ENCODE data around the gene NUDT3. TPM values are rescaled to one million over a fixed set of nuclear protein-coding genes. Genes with fewer than 3 reads are reported as not detected.
A peak's percentile ranks its signal among the peaks of the same experiment; 100 is the strongest.

Gene NUDT3
- total and polyA plus RNA-seq, 4 experiments from 2014 or later, result 7.0 to 25.9 (median 18.0) TPM

GRCh38 chr6:34249469-34250261, 142.8 kb downstream of the NUDT3 start:
- Histone ChIP-seq H3K4me3 (ENCODE audit: low read length in 2 of 2) (peak overlapping the region; percentile 82 to 86), H3K27ac (ENCODE audit: low read depth, low read length) (peak overlapping the region; percentile 90), H3K36me3 (ENCODE audit: insufficient read depth, low read length) (no peaks in the 10 kb centered on the region), H3K27me3 (ENCODE audit: insufficient read depth, low read length) (no peaks in the 10 kb centered on the region), H3K4me1 (ENCODE audit: insufficient read depth, low read length) (peaks cover 32% of the 10 kb centered on the region), H3K9me3 (ENCODE audit: control insufficient read depth in 1 of 2, low read length in 2 of 2) (no peaks in the 10 kb centered on the region)
- H3K4me1 Mint-ChIP-seq, result peaks cover 16 to 36% (median 25%) of the 10 kb centered on the region in 4 donors
- ChIA-PET CTCF (ENCODE audit: partially characterized antibody) (interaction anchor here (0.6 to 4.9 kb wide), 30 partner anchors 10 to 890 kb away, joined by 3 to 70 read pairs (median 5); partner anchors contain the start of genes HMGA1, NUDT3 and RPS10), POLR2A (ENCODE audit: partially characterized antibody) (interaction anchor here (0.6 to 5.0 kb wide), 23 partner anchors 9 to 973 kb away, joined by 3 to 96 read pairs (median 5); partner anchors contain the start of genes B3GALT4, BLTP3A, HMGA1 and NUDT3)
- intact Hi-C loops (cut with micrococcal nuclease), result loop anchor here (1.0 to 5.0 kb wide), 12 partner anchors 13 to 891 kb away; partner anchors contain the start of genes HMGA1, NUDT3, RPS10 and SNRPC
- peak overlapping the region; percentile 89 to 97 (median 96) for H3K4me3 Mint-ChIP-seq
- no peak for DNase-seq
- H3K9me3 Mint-ChIP-seq, result no peaks in the 10 kb centered on the region
- H3K27me3 Mint-ChIP-seq, result no peaks in the 10 kb centered on the region
- peaks cover 0 to 16% of the 10 kb centered on the region in 2 donors for H3K36me3 Mint-ChIP-seq
- peak overlapping the region; percentile 87 to 99 (median 95) for H3K27ac Mint-ChIP-seq

DNA sequence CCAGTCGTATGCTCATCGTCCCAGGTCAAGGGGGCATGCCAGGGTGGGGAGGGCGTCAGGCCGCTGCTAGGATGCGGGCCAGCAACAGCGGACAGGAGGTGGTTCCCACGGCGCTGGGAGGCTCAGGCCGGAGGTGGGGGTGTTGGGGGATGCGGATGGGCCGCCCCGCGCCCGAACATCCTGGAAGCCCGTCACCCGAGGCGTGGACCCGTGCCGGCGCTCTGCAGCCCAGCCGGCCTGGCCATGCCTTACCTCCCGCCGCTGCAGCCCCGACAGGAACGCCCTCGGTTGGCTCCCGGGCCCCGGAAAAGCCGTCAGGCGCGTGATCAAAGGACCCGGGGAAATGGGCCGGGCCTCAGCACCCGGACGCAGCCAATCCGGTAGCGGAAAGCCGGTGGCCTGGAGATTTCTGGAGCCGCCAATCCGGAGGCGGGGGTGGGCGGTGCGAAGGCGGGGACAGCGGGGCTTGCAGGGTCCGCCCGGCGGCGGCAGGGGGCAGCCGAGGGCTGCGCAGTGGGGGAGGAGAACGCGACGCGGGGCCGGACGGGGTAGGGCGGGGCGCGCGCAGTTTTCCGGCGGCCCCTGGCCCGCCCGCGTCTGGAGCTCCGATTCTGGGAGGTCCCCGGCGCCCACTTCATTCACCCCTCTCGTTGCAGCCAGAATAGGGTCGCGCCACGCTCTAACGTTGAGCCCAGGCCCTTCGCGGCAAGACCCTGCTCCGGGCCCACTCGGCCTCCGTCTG, 143.6 kb downstream of the NUDT3 start, which contains the start of gene SMIM29:
Gene SMIM29, minus strand, starts transcription at position 280 of the 742 bp plus-strand sequence. CDS start 1,215 bp downstream, outside the sequence.
- Mint-ChIP-seq H3K4me1 (peaks cover 16 to 36% (median 25%) of the 10 kb centered on the region in 4 donors), H3K36me3 (peaks cover 0 to 21% of the 10 kb centered on the region in 2 donors), H3K27me3 (no peaks in the 10 kb centered on the region), H3K9me3 (no peaks in the 10 kb centered on the region), H3K4me3 (peak within 1 kb of the TSS; percentile 91 to 97 (median 96)), H3K27ac (peak within 1 kb of the TSS; percentile 91 to 99 (median 98))
- peak within 1 kb of the TSS; percentile 82 to 86 for H3K4me3 ChIP-seq (ENCODE audit: low read length in 2 of 2)
- intact Hi-C loops (cut with micrococcal nuclease), result loop anchor here (1.0 to 5.0 kb wide), 12 partner anchors 13 to 891 kb away; partner anchors contain the start of genes HMGA1, NUDT3, RPS10 and SNRPC
- H3K9me3 ChIP-seq (ENCODE audit: control insufficient read depth in 1 of 2, low read length in 2 of 2), result no peaks in the 10 kb centered on the region
- peak within 1 kb of the TSS; percentile 90 for H3K27ac ChIP-seq (ENCODE audit: low read depth, low read length)
- H3K4me1 ChIP-seq (ENCODE audit: insufficient read depth, low read length), result peaks cover 35% of the 10 kb centered on the region
- CTCF ChIA-PET (ENCODE audit: partially characterized antibody), result interaction anchor here (0.6 to 4.9 kb wide), 28 partner anchors 9 to 891 kb away, joined by 3 to 70 read pairs (median 6); partner anchors contain the start of genes HMGA1, NUDT3 and RPS10
- H3K36me3 ChIP-seq (ENCODE audit: insufficient read depth, low read length), result peaks cover 5% of the 10 kb centered on the region
- POLR2A ChIA-PET (ENCODE audit: partially characterized antibody), result interaction anchor here (0.6 to 5.0 kb wide), 25 partner anchors 9 to 972 kb away, joined by 3 to 96 read pairs (median 5); partner anchors contain the start of genes B3GALT4, BLTP3A, HMGA1 and NUDT3
- peak; percentile 96 to 98 (median 97) for DNase-seq
- no peaks in the 10 kb centered on the region for H3K27me3 ChIP-seq (ENCODE audit: insufficient read depth, low read length)

DNA sequence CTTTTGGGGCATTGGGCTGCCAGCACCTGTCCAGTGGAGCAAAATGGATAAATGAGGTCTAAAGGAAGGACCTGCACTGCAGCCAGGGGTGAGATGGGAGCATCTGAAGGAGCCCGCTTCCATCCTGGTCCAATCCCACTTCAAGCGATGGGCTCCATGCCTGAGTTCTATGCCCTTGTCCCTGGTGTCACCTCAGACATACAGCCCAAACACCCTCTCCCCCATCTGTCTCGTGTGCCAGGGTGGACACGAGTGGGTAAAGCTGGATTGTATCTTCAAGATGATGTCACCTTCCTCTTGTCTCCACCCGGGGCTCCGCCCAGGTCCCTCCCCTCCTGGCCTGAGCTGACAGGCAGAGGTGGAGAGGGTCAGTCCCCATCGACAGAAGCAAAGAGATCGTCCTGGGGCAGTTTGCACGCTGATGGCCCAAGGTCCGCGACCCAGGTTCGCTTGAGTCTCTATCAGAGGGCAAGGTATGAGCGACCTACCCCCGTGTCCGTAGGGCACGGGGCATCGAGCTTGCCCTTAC, 144.2 kb downstream of the NUDT3 start:
- Mint-ChIP-seq H3K36me3 (peaks cover 0 to 27% of the 10 kb centered on the region in 2 donors), H3K9me3 (no peaks in the 10 kb centered on the region), H3K27me3 (no peaks in the 10 kb centered on the region), H3K4me3 (peak overlapping the region; percentile 91 to 97 (median 96)), H3K27ac (peak overlapping the region; percentile 91 to 99 (median 98)), H3K4me1 (peaks cover 20 to 41% (median 30%) of the 10 kb centered on the region in 4 donors)
- ChIA-PET CTCF (ENCODE audit: partially characterized antibody) (interaction anchor here (1.0 to 4.9 kb wide), 8 partner anchors 12 to 182 kb away, joined by 3 to 39 read pairs (median 14); partner anchors contain the start of genes HMGA1 and NUDT3), POLR2A (ENCODE audit: partially characterized antibody) (interaction anchor here (0.7 to 5.0 kb wide), 13 partner anchors 9 to 971 kb away, joined by 3 to 96 read pairs (median 12); partner anchors contain the start of genes B3GALT4, HMGA1, NUDT3 and RPS10)
- Histone ChIP-seq H3K27ac (ENCODE audit: low read depth, low read length) (peak overlapping the region; percentile 90), H3K36me3 (ENCODE audit: insufficient read depth, low read length) (peaks cover 10% of the 10 kb centered on the region), H3K9me3 (ENCODE audit: control insufficient read depth in 1 of 2, low read length in 2 of 2) (no peaks in the 10 kb centered on the region), H3K4me1 (ENCODE audit: insufficient read depth, low read length) (peaks cover 42% of the 10 kb centered on the region), H3K27me3 (ENCODE audit: insufficient read depth, low read length) (no peaks in the 10 kb centered on the region), H3K4me3 (ENCODE audit: low read length in 2 of 2) (peak overlapping the region; percentile 80 to 82)
- peak; percentile 22 to 80 (median 32) for DNase-seq
- intact Hi-C loops (cut with micrococcal nuclease), result loop anchor here (2.0 to 5.0 kb wide), 5 partner anchors 69 to 509 kb away; partner anchors contain the start of genes NUDT3 and SNRPC

- Histone ChIP-seq H3K4me1 (ENCODE audit: insufficient read depth, low read length) (peaks cover 48% of the 10 kb centered on the region), H3K27ac (ENCODE audit: low read depth, low read length) (peak overlapping the region; percentile 90), H3K27me3 (ENCODE audit: insufficient read depth, low read length) (no peaks in the 10 kb centered on the region), H3K9me3 (ENCODE audit: control insufficient read depth in 1 of 2, low read length in 2 of 2) (no peaks in the 10 kb centered on the region), H3K4me3 (ENCODE audit: low read length in 2 of 2) (no peak overlapping the region), H3K36me3 (ENCODE audit: insufficient read depth, low read length) (peaks cover 16% of the 10 kb centered on the region)
- Mint-ChIP-seq H3K4me3 (peak overlapping the region; percentile 91 to 97 (median 96)), H3K27me3 (no peaks in the 10 kb centered on the region), H3K9me3 (no peaks in the 10 kb centered on the region), H3K4me1 (peaks cover 25 to 47% (median 37%) of the 10 kb centered on the region in 4 donors), H3K27ac (peak overlapping the region; percentile 91 to 99 (median 98)), H3K36me3 (peaks cover 5 to 33% of the 10 kb centered on the region in 2 donors)
- ChIA-PET POLR2A (ENCODE audit: partially characterized antibody) (interaction anchor here (1.1 to 5.0 kb wide), 8 partner anchors 9 to 178 kb away, joined by 3 to 96 read pairs (median 20); partner anchors contain the start of genes HMGA1 and RPS10), CTCF (ENCODE audit: partially characterized antibody) (interaction anchor here (1.0 to 4.9 kb wide), 8 partner anchors 11 to 183 kb away, joined by 3 to 39 read pairs (median 14); partner anchors contain the start of genes HMGA1 and NUDT3)
- intact Hi-C loops (cut with micrococcal nuclease), result loop anchor here (2.0 to 5.0 kb wide), 5 partner anchors 70 to 510 kb away; partner anchors contain the start of genes NUDT3 and SNRPC
- no peak for DNase-seq
Measured at GRCh38 chr6:34247481-34248197, 144.8 kb downstream of the NUDT3 start.

GRCh38 chr6:34246563-34247391, 145.7 kb downstream of the NUDT3 start:
- DNase-seq, result peak; percentile 32 to 56 (median 35)
- Mint-ChIP-seq H3K4me3 (peak overlapping the region in 6 of 8 donors; percentile 45 to 81 (median 58)), H3K27ac (peak overlapping the region; percentile 74 to 99 (median 88)), H3K36me3 (peaks cover 12 to 41% of the 10 kb centered on the region in 2 donors), H3K9me3 (no peaks in the 10 kb centered on the region), H3K4me1 (peaks cover 29 to 55% (median 41%) of the 10 kb centered on the region in 4 donors), H3K27me3 (no peaks in the 10 kb centered on the region)
- intact Hi-C loops (cut with micrococcal nuclease), result loop anchor here (5.0 kb wide), 3 partner anchors 71 to 511 kb away; partner anchors contain the start of gene SNRPC
- peak overlapping the region; percentile 90 for H3K27ac ChIP-seq (ENCODE audit: low read depth, low read length)
- H3K4me1 ChIP-seq (ENCODE audit: insufficient read depth, low read length), result peaks cover 57% of the 10 kb centered on the region
- ChIA-PET POLR2A (ENCODE audit: partially characterized antibody) (interaction anchor here (3.1 to 5.0 kb wide), 5 partner anchors 10 to 168 kb away, joined by 15 to 96 read pairs (median 45); partner anchors contain the start of gene HMGA1), CTCF (ENCODE audit: partially characterized antibody) (interaction anchor here (0.5 to 4.9 kb wide), 5 partner anchors 23 to 1069 kb away, joined by 3 to 39 read pairs (median 15); partner anchors contain the start of gene NUDT3)
- H3K36me3 ChIP-seq (ENCODE audit: insufficient read depth, low read length), result peaks cover 25% of the 10 kb centered on the region
- H3K9me3 ChIP-seq (ENCODE audit: control insufficient read depth in 1 of 2, low read length in 2 of 2), result no peaks in the 10 kb centered on the region
- H3K27me3 ChIP-seq (ENCODE audit: insufficient read depth, low read length), result no peaks in the 10 kb centered on the region
- H3K4me3 ChIP-seq (ENCODE audit: low read length in 2 of 2), result no peak overlapping the region
